Measurements from ENCODE around the gene MCF2L. TPM values are rescaled to one million over a fixed set of nuclear protein-coding genes. Genes with fewer than 3 reads are reported as not detected.

The MCF2L gene
- polyA plus RNA-seq, 1 donor from 2014 or later: 88.0 TPM

- Histone ChIP-seq H3K9me2 (ENCODE audit: insufficient read depth, low read length) (no peaks in the 10 kb centered on the region), H3K4me3 (ENCODE audit: low read length) (no peak overlapping the region), H3F3A (ENCODE audit: insufficient read depth, low read length, poor library complexity, severe bottlenecking) (no peaks in the 10 kb centered on the region), H3K79me2 (replicated peaks; ENCODE audit: insufficient read depth, low read length) (no peaks in the 10 kb centered on the region), H3K4me2 (ENCODE audit: low read length) (no peak overlapping the region), H3K36me3 (ENCODE audit: insufficient read depth, low read length) (no peaks in the 10 kb centered on the region), H3K27me3 (ENCODE audit: insufficient read depth, low read depth, low read length) (no peaks in the 10 kb centered on the region), H3K27ac (ENCODE audit: low read length) (no peak overlapping the region), H4K20me1 (ENCODE audit: insufficient read depth) (no peaks in the 10 kb centered on the region), H2AFZ (ENCODE audit: low read depth, low read length) (no peak overlapping the region), H3K9ac (ENCODE audit: low read length) (no peak overlapping the region), H3K9me3 (ENCODE audit: low read length) (no peaks in the 10 kb centered on the region)
- TF ChIP-seq EZH2 (IDR thresholded peaks at IDR 0.05; ENCODE audit: borderline replicate concordance, insufficient read depth, low read length, poor library complexity, severe bottlenecking) (no peak), SMC3 (conservative IDR thresholded peaks at IDR 0.05; ENCODE audit: poor library complexity) (no peak), TAF1 (IDR thresholded peaks at IDR 0.05; ENCODE audit: low read depth) (no peak), RAD21 (conservative IDR thresholded peaks at IDR 0.05) (no peak), MXI1 (conservative IDR thresholded peaks at IDR 0.05; ENCODE audit: poor library complexity, severe bottlenecking) (no peak), EP300 (conservative IDR thresholded peaks at IDR 0.05; ENCODE audit: poor library complexity, severe bottlenecking) (no peak)
These were observed 39.8 kb upstream of the MCF2L start for GRCh38 chr13:112928972-112929782.

GRCh38 chr13:112929783-112930055, 39.3 kb upstream of the MCF2L start:
- H3K27ac ChIP-seq (ENCODE audit: low read length): no peak overlapping the region
- TF ChIP-seq POLR2AphosphoS5 (IDR thresholded peaks at IDR 0.05) (no peak), MXI1 (conservative IDR thresholded peaks at IDR 0.05; ENCODE audit: poor library complexity, severe bottlenecking) (no peak), RAD21 (conservative IDR thresholded peaks at IDR 0.05) (no peak), EZH2 (IDR thresholded peaks at IDR 0.05; ENCODE audit: borderline replicate concordance, insufficient read depth, low read length, poor library complexity, severe bottlenecking) (no peak), TAF1 (IDR thresholded peaks at IDR 0.05; ENCODE audit: low read depth) (no peak), CTCF (IDR thresholded peaks at IDR 0.05; ENCODE audit: poor library complexity, severe bottlenecking) (no peak), SMC3 (conservative IDR thresholded peaks at IDR 0.05; ENCODE audit: poor library complexity) (no peak), EP300 (conservative IDR thresholded peaks at IDR 0.05; ENCODE audit: poor library complexity, severe bottlenecking) (no peak), REST (IDR thresholded peaks at IDR 0.05; ENCODE audit: borderline replicate concordance) (no peak)
- no peaks in the 10 kb centered on the region for H3K9me2 ChIP-seq (ENCODE audit: insufficient read depth, low read length)
- no peak overlapping the region for H3K9ac ChIP-seq (ENCODE audit: low read length)
- no peaks in the 10 kb centered on the region for H3K79me2 ChIP-seq (replicated peaks; ENCODE audit: insufficient read depth, low read length)
- no peaks in the 10 kb centered on the region for H3K27me3 ChIP-seq (ENCODE audit: insufficient read depth, low read depth, low read length)
- H3K9me3 ChIP-seq (ENCODE audit: low read length): no peaks in the 10 kb centered on the region
- H4K20me1 ChIP-seq (ENCODE audit: insufficient read depth): no peaks in the 10 kb centered on the region
- no peak overlapping the region for H2AFZ ChIP-seq (ENCODE audit: low read depth, low read length)
- no peaks in the 10 kb centered on the region for H3K36me3 ChIP-seq (ENCODE audit: insufficient read depth, low read length)
- no peak overlapping the region for H3K4me2 ChIP-seq (ENCODE audit: low read length)
- no peaks in the 10 kb centered on the region for H3F3A ChIP-seq (ENCODE audit: insufficient read depth, low read length, poor library complexity, severe bottlenecking)
- H3K4me3 ChIP-seq (ENCODE audit: low read length): no peak overlapping the region

Data from neural cell (in vitro differentiated cells).